Brain microvascular endothelial cell (primary cell): ENCODE results near the gene CCDC85C.

Experiments
- DNase-seq: peaks from one replicate; pipeline ENCODE4 v3.0.0-alpha.2; 2020
- H3K27ac ChIP-seq: fragments of 250-450 bp; sonication (Bioruptor Pico); 2 replicates; pipeline ENCODE4 v1.5.1; 2020; ENCODE audit warnings: mild to moderate bottlenecking, moderate library complexity
- H3K27me3 ChIP-seq: fragments of 250-450 bp; sonication (Bioruptor Pico); replicated peaks from 2 replicates; pipeline ENCODE4 v1.5.1; 2020; ENCODE audit warnings: mild to moderate bottlenecking
- H3K36me3 ChIP-seq: fragments of 250-450 bp; sonication (Bioruptor Pico); replicated peaks from 2 replicates; pipeline ENCODE4 v1.5.1; 2020; ENCODE audit warnings: mild to moderate bottlenecking
- H3K4me3 ChIP-seq: 2 replicates; pipeline ENCODE4 v1.5.1; 2011; ENCODE audit warnings: low read depth, mild to moderate bottlenecking, control low read depth, low read length, moderate library complexity
- in situ Hi-C: cut with HindIII; loops from 2 replicates; pipeline ENCODE4 v1.10.0; 2017; ENCODE audit warnings: low sequenced_read_pairs, low pct_ligation_motif_present
- TF ChIP-seq, protein P1 (sequence below): IDR thresholded peaks from 2 replicates; pipeline ENCODE4 v1.5.1; 2011; ENCODE audit warnings: low read depth, mild to moderate bottlenecking, moderate library complexity, low read length, control low read depth, inconsistent platforms; ENCODE audit errors: missing control alignments

Gene CCDC85C

DNA sequence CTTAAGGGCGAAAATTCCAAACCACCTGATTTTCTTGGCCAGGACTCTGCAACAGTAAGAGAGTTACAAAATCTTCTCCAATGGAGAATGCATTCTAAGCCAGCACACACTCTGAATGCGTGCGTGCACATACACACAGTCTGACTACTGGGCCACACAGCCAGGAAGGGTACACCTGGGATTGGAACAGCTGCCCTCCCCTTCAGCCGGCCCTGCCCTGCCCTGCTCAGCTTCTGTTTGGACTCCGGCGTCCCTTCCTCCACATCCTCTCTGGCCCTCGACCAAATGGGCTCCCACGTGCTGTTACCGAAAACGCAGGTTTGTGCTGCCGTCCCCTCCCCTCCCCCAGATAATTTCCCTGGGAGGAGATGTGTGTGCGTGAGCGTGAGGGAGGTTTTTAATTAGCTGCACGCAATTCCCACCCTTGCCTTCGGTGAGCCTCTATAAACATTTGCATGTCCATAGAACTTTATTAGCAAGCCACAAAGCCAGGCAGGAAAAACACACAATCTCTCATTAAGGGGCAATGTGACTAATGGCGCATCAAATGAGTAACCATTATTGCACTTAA, 79.8 kb downstream of the CCDC85C start:
- TF ChIP-seq, protein P1, sequence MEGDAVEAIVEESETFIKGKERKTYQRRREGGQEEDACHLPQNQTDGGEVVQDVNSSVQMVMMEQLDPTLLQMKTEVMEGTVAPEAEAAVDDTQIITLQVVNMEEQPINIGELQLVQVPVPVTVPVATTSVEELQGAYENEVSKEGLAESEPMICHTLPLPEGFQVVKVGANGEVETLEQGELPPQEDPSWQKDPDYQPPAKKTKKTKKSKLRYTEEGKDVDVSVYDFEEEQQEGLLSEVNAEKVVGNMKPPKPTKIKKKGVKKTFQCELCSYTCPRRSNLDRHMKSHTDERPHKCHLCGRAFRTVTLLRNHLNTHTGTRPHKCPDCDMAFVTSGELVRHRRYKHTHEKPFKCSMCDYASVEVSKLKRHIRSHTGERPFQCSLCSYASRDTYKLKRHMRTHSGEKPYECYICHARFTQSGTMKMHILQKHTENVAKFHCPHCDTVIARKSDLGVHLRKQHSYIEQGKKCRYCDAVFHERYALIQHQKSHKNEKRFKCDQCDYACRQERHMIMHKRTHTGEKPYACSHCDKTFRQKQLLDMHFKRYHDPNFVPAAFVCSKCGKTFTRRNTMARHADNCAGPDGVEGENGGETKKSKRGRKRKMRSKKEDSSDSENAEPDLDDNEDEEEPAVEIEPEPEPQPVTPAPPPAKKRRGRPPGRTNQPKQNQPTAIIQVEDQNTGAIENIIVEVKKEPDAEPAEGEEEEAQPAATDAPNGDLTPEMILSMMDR, result no peak
- H3K36me3 ChIP-seq, result no peaks in the 10 kb centered on the region
- no peak overlapping the region for H3K4me3 ChIP-seq
- in situ Hi-C loops, result no loop called here
- no peak overlapping the region for H3K27ac ChIP-seq
- DNase-seq, result no peak
- H3K27me3 ChIP-seq, result no peaks in the 10 kb centered on the region

DNA sequence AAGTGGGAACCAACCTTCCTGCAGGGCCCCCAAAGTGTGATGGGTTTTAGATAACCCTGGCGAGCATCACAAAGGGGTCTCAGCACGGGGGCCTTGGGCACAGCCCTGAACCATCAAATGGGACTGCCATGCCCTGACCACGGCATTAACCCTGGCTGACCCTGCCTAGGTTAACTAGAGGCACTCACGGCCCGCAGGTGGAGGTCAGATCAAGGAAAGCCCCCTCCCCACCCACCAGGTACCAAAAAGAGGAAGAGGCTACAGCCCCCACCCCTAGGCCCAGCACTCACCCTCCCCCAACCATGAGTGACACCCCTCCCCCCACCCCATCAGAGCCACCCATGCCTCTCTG, 80.3 kb downstream of the CCDC85C start:
- no peak for DNase-seq
- no peak overlapping the region for H3K4me3 ChIP-seq
- H3K36me3 ChIP-seq, result no peaks in the 10 kb centered on the region
- in situ Hi-C loops, result no loop called here
- TF ChIP-seq, protein P1, result no peak
- H3K27ac ChIP-seq, result no peak overlapping the region
- no peaks in the 10 kb centered on the region for H3K27me3 ChIP-seq

DNA sequence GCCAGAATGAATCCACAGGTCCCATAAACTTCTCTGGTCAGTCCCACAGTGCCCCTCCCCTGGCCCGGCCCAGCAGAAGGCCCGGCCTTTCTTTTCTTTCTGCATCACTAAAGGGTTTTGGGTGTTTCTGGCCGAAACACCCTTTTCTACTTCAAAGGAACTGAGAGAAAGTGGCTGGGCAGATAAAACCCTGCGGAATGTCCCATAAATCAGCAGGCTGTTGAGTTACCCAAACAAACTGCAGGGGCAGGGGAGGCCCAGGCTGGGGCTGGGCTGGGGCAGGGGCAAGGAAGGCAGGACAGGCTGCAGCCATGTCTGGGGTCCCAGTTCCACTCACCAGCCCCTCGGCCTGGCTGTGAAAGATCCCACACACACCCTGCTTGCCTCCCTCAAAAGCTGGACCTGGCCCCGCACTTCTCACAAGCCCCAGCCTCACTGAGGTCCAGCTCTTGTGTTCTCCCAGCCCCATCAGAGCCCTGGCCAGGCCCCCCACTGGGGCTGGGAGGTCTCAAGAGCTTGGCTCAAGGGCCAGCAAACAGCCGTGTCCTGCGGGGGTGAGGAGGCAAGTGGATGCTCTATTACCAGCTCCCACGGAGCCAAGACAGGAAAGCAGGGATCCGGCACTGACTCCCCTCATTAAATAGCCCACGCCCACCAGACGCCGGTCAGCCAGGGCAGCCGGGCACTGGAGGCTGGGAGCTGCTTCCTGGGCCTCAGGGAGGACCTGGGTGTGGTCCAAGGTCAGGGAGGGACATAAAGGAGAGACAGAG, 80.9 kb downstream of the CCDC85C start:
- in situ Hi-C loops, result no loop called here
- Histone ChIP-seq H3K4me3 (no peak overlapping the region), H3K27ac (no peak overlapping the region), H3K36me3 (no peaks in the 10 kb centered on the region), H3K27me3 (no peaks in the 10 kb centered on the region)
- DNase-seq, result no peak
- TF ChIP-seq, protein P1, result no peak

DNA sequence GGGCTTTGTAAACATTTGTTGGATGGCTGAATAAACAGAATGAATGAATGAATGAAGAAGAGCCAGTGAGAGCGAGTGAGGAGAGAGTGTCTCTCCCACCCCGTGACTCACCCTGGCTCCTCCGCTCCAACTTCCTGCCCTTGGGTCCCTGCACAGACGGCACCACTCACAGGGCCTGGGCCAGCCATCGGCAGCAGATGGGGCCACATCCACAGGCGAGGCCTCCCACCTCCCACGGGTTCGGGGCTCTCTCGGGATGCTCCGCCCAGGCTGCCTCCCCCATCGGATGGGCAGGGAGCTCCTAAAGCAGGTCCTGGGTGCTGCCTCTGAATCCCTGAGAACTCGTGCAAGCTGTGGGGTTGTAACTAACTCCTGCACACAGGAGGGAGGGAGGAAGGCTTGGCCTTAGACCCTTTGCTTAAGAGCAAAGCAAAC, 81.5 kb downstream of the CCDC85C start:
- in situ Hi-C loops, result no loop called here
- H3K4me3 ChIP-seq, result no peak overlapping the region
- H3K36me3 ChIP-seq, result no peaks in the 10 kb centered on the region
- no peak overlapping the region for H3K27ac ChIP-seq
- DNase-seq, result peak; percentile 47
- H3K27me3 ChIP-seq, result no peaks in the 10 kb centered on the region
- TF ChIP-seq, protein P1, result no peak

DNA sequence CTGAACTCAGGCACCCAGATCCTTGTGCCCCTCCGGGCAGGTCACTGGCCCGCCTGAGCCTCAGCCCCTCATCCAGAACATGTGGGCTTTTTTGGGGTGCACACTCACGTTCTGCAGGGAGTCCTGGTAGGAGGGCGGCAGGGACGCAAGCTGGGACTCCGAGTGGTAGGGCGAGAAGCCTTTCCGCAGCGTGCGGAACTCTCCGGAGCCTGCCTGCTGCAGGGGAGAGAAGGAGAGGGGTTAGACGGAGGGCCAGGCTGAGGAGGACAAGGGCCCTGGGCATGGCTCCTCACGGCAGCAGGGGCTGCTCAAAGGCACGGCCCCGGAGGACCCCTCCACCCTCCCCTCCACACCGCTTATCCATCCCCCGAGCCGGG, 82.0 kb downstream of the CCDC85C start:
- TF ChIP-seq, protein P1, result no peak
- H3K27ac ChIP-seq, result no peak overlapping the region
- no peaks in the 10 kb centered on the region for H3K36me3 ChIP-seq
- in situ Hi-C loops, result no loop called here
- no peak for DNase-seq
- H3K4me3 ChIP-seq, result no peak overlapping the region
- no peaks in the 10 kb centered on the region for H3K27me3 ChIP-seq
